Measurements from ENCODE around the gene DNM2.
A peak's percentile ranks its signal among the peaks of the same experiment; 100 is the strongest.
"Not testable (repeated sequence)": the region's sequence is repeated elsewhere in the genome, so short reads cannot be mapped to it uniquely, and the experiment has no call there.

DNM2 gene

DNA sequence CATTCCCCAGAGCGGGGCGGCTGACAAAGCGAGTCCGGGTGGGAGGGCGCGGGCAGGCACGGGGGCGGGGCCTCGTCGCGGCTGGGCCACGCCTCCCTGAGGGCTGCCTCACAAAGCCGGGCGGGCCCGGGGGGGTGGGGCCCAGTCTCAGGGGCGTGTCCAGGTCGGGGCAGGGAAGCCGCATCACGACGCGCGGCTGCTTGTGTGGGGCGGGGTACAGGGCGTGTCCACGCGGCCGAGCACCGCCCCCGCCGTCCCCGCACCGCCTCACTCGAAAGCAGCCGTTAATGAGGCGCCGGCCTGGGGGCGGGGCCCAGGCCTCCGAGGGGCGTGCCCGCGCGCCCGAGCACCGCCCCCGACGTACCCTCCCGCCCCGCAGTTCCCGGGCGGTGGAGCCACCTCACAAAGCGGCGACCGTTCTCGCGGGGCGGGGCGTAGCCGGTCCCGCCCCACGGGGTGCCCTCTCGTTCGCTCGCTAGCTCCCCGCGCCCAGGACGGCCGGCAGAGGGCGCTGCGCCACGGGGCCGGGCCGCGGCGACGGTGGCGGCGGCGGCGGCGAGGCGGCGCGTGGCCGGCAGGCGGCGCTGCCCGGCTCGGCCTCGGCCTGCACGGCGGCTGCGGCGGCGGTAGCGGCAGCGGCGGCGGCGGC, 153.2 kb downstream of the DNM2 start, which contains the start of gene CARM1:
TSS of gene CARM1 (plus strand) at position 599 of the 649 bp plus-strand sequence. CDS start 150 bp downstream, outside the sequence.
- DNase-seq = peak; percentile 93 to 94

DNA sequence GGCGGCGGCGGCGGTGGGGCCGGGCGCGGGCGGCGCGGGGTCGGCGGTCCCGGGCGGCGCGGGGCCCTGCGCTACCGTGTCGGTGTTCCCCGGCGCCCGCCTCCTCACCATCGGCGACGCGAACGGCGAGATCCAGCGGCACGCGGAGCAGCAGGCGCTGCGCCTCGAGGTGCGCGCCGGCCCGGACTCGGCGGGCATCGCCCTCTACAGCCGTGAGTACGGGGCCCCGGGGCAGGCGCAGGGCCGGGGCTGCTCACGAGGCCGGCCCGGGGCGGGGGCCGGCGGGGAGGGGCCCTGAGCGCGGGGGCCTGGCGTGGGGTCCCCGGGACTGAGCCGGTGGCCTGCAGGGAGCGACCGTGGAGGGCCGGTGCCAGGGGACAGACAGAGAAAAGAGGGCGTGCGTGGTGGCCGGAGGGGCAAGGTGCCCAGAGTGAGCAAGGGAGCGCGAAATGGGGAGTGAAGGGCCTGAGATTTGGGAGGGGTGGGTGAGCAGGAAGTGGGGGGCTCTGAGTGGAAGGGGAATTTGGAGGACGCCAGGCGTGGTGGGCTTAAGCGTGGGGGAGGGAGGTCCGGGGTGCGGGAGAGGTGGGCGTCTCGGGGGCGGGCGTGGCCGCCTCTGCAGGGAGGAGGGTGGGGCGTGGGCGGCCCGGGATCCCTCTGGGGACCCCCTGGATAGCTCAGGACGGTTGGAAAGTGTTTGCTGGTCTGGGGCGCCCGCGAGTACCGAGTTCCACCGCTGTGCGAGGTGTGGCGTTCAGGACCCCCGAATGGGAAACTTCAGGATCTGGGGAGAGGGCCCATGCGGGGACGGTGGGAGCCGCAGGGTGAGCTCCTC, 154.0 kb downstream of the DNM2 start:
- DNase-seq = no peak

DNA sequence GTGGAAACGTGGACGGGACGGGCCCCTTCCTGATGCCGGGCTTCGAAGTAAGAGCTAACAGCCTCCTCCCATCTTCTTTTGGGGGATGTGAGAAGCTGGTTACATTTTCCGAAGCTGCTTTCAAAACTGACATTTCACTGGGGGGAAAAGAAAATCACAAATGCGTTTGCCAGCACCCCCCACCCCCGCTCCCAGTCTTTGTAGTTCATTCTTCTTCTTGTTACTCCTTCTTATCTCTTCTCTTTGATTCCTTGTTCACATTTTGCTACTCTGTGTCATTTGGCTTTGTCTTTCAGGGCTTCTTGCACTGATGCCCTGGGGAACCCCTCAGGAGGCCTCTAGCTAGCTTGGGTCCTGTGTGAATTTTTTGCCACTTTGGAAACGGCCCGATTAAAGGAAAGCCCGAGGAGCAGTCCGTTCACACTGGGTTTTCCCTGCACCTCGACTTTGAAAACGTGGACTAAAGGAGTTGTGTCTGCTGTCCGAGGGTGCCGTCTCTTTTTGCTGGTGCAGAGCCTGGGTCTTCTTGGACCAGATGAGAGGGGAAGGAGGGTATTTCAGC, 154.7 kb downstream of the DNM2 start:
- DNase-seq = no peak

DNA sequence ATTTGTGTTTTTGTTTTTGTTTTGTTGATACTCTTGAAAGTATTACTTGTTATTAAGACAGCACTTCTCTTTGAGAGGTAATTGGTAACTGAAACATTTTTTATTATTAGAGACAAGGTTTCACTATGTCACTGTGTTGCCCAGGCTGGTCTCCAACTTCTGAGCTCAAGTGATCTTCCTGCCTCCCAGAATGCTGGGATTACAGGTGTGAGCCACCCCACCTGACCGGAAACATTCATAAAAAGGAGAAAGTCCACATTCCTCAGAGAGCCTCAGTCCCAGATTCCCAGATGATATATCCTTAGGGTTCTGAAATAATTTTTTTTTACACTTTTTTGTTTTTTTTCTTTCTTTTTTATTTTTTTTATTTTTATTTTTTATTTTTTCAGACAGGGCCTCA, 156.1 kb downstream of the DNM2 start:
- no peak for DNase-seq

DNA sequence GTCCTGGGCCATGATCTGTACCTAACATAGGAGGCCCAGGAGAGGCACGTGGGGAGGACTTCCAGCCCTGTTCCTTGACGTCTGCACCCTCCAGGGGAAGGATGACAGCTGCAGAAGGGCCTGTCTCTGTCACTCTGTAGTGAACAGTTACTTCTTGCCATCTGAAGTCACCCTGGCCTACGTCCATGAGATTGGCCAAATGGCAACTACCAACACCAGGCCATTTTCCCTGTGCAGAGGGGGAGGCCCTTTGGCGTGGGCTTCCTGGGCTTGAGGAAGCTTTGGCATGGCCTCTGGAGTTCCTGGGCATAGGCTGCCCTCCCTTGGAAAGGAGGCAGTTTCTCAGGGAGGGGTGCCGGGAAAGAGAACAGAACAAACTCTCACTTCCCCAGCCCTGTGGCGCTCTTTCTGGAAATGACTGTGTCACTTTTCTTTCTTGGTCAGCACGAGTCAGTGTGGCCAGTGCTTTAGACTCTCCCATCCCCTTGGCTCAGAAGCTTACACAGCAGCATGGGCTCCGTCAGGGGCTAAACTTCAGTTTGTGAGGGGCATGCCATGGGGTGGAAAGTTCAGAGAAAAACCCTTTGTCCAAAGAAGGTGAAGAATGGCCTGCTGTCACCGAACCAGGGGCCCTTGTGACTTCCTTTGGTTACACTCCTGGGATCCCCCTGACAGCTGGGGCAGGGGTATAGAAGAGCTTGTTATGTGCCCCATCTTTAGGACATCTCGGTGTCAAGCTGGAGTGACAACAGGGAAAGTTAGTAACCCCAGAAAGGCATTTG, 158.8 kb downstream of the DNM2 start:
- no peak for DNase-seq

DNA sequence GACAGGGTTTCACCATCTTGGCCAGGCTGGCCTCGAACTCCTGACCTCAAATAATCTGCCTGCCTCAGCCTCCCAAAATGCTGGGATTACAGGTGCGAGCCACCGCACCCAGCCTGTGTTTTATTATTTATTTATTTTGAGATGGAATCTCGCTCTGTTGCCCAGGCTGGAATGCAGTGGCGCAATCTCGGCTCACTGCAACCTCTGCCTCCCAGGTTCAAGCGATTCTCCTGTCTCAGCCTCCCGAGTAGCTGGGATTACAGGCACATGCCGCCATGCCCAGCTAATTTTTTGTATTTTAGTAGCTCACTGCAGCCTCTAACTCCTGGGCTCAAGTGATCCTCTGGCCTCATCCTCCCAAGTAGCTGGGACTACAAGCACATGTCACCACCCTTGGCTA, 159.7 kb downstream of the DNM2 start:
- DNase-seq = not testable (repeated sequence)

DNA sequence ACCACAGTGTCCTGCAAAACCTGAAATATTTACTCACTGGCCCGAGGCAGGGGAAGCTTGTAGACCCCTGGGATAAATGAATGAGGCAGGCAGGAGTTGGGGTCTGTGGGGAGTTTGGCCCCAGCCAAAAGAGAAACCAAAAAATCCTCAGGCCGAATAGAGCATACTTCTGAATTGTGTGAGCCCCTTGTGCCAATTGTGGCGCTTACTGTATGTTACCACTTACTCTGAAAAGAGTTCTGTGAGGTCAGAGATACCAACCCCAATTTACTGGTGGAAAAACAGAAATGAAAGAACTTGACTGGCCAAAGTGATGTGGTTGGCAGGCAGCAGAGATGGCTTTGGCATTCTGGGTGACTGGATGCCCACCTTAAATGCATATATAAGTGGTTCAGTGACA, 160.4 kb downstream of the DNM2 start:
- DNase-seq = no peak
